ENCODE results near the gene WIF1.

Gene WIF1

DNA sequence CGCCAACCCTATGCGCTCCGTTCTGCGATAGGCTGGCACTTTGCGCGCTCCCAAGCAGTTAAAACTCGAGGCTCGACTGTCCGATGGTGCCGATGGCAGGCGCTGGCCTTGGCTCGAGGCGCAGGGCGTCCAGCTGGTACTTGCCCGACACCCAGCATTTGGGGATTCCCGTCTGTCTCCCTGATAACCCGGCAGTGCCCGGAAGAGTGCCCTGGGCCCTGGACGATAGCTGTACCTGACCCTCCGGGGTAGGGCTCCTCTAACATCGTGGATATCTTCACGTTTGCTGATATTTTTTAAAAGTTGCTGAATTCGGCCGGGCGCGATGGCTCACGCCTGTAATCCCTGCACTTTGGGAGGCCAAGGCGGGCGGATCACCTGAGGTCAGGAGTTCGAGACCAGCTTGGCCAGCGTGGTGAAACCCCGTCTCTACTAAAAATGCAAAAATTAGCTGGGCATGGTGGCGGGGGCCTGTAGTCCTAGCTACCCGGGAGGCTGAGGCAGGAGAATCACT, 908 bp upstream of the WIF1 start:
- DNase-seq, result no peak

DNA sequence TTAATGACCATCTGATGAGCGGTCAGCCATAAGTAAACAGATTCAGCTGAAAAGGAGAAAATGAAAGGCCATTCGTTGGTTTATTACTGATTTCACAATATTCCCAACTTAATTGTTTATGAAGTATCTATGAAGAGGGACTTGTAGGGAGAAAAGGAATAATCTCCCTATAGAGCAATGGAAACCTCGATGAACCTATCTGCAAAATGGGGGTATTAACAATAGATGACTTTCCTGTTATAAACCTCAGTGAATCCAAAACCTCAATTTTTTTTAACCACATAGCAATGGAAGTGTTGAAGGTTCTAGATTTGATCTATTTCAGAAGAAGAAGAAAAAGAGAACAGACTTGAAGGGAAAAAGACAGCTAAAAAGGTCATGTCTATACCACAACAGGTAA, 2.0 kb downstream of the WIF1 start:
- DNase-seq, result no peak

DNA sequence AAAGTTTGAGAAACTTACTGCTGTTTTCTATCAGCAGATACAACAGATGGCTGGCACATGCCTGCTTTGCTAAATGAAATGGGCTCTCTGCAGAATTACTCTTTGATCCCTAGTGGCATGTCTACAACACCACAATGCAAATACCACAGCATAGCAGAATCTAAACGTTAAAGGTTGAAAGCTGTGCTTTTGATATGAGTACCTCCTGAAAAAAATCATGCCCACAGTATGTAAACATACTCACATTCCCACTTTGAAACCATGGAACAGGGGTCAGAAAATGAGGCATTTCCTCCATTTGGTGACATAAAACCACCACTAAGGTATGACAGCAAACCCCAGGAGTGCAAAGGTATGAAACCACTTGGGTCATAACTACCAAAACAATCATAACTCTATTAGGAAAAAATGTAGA, 7.5 kb downstream of the WIF1 start:
- DNase-seq, result no peak

DNA sequence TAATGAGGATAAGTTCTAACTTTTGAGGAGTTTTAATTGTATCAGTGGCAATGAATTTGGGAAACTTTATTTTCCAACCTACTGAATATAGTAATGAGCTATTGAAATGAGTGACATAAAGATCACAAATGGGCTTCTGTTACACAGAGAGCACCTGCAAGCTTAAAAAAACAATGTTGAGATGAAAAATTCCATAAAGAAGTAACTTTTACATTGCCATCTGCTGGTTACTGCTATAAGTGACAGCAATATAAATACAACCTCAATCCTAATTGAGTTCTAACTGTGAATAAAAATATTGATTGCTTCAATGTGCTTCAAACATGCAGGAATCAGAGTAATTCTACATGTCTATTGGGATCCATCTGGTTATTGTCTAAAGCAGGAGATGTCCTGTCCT, 14.2 kb downstream of the WIF1 start:
- no peak for DNase-seq

DNA sequence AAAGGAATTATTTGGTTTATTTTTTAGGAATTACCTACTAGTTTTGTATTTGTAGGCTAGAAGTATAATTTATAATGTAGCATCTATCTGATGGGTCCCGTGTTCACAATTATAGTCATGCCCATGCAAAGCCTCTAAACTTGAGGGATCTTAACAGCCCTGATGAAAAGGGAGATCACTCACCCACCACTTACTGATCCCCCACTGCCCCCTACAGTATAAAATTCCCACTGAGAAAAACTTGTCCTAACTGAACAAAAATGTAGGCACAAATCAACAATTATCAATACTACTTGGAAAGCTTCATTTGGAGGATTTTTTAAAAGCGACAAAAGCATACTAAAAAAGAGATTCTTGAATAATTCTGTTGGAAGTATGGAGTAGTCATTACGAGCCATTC, 21.0 kb downstream of the WIF1 start:
- DNase-seq, result no peak

DNA sequence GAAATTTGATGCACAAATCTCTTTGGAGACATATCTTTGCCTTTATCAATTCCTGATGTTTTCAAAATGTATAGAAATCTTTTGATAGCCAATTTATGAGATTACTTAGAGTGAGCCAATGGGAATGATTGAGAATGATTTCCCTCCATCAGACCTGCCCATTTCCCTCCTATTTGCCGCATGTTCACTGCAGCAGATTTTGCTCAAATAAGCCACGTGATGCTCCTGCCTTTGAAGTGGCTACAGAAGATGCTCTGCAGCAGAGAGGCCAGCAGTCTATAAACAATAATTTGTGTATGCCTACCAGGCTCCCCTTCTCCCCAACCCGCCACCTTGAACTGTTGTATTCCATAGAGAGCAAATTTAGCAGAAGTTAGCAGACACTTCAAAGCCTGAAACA, 21.9 kb downstream of the WIF1 start:
- DNase-seq, result no peak

DNA sequence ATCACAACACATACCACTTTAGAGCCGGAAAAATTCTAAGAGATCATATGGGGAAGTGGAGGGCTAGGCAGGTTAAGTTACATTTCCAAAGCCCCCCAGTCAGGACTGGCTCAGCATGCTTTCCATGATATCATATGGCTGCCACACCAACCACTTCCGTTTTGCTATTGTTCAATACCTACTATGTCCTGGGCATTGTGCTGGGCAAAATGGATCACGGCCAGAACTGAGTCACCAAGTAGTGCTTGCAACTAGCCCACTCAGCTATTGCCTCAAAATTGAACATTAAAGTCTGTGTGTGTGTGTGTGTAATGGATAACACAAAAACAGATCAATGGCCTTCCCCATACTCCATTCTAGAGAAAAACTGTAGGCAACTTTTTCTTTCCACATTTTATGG, 22.7 kb downstream of the WIF1 start:
- DNase-seq, result no peak

DNA sequence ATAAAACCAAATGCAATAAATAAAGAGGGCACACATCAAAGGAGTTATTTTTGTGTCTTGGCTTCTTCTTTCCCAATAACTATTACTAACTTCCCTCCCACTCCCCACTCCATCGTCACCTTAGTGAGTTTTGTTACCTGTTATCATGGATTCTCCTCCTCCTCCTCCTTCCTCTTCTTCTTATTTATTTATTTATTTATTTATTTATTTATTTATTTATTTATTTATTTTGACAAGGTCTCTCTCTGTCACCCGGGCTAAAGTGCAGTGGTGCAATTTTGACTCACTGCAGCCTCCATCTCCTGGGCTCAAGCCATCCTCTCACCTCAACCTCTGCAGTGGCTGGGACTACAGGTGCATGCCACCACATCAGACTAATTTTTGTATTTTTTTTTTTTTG, 26.4 kb downstream of the WIF1 start:
- DNase-seq, result no peak

DNA sequence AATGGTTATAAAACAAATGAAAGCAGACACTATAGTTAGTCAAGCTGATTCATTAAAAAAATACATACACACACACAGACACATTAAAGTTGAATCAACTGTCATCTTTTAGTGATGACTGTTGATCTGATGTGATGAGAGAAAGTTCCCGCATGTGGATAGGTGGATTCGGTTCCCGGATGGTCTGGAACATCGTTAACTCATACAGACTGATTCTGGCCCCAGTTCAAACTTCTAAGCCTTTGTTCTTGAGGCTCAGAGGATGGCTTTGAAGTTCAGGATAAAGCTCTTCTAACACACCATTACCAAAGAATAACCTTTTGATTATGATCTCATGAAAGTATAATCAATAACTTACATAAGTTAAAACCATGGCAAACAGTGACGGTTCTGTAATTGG, 27.5 kb downstream of the WIF1 start:
- DNase-seq, result no peak

DNA sequence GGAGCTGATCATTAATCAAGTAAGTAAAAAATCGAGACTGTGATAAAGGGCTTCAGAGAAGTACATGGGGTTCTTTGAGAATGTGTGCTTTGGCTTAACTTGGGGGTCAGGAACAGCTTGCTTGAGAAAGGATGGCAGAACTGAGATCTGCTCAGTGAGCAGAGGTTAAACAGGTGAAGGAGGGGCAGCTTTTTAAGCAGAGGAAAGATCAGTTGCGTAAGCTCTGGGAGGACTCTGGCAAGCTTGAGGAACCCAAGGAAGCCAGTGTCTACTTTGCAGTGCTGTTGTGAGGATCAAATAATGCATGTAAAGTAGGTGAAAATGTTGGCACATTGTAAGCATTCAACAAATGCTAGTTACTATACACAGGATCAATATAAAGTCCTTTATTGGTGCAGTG, 30.6 kb downstream of the WIF1 start:
- DNase-seq, result no peak

DNA sequence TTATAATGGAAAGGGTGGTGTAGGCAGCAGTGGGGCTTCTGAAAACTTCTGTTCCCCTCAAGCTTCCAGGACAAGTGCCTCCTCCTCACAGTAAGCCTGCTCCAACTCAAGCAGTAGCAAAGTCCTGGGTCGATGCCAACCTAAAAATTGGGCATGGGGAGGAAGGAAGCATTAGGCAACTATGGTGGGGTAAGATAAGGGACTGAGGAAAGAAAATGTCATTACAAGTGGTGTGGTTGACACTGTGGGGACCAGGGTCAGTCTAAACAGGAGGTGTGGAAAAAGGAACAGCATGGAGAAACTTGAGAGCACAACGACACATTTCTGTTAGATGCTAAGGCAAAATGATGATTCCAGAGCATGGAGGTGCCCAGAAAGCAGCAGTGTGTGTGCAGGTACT, 34.9 kb downstream of the WIF1 start:
- no peak for DNase-seq

DNA sequence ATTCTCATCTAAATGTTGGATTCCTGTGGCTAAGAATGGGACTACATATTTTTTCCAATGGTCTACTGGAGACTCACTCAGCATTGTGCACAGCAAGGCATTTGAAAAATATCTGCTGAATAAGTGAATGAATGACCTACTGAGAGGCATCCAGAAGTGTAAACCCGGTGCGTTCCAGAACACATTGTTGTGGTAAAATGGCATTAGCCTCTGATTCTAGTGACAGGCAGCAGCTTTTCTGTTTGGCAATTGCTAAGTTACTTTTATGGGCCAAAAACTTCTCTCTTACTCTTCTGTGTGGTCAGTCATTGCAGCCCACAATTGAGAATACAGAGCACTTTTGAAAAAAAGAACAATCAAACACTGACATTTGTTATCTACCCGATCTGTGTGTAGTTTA, 36.5 kb downstream of the WIF1 start:
- no peak for DNase-seq

DNA sequence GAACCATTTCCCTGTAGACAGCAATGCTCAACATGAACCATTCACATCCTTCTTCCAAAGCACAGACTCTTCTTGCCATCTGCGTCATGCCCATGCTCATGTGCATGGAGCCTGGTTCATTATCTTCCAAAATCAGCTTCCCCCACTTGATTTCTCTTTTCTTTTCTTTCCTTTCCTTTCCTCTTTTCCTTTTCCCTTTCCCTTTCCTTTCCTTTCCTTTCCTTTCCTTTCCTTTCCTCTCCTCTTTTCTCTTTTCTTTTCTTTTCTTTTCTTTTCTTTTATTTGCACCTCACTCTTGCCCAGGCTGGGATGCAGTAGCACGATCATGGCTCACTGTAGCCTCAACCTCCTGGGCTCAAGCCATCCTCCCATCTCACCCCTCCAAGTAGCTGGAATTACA, 37.5 kb downstream of the WIF1 start:
- no peak for DNase-seq

DNA sequence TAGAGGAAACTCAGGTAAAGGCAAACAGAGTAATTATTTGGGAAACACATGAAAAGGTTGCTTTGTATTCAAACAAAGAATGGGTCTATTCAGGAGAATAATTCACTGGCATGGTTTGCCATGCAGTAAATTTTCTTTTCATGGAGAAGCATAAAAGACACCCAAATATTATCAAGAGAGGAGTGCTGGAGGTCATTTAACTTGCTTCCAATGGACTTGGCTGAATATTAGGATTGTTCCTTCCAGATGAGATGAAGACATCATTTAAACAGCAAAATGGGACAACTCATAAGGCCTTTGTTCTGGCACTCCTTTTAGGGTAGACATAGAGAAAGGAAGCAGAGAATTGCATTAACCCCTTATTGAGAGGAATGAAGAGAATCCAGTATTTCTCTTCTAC, 38.7 kb downstream of the WIF1 start:
- DNase-seq, result no peak

DNA sequence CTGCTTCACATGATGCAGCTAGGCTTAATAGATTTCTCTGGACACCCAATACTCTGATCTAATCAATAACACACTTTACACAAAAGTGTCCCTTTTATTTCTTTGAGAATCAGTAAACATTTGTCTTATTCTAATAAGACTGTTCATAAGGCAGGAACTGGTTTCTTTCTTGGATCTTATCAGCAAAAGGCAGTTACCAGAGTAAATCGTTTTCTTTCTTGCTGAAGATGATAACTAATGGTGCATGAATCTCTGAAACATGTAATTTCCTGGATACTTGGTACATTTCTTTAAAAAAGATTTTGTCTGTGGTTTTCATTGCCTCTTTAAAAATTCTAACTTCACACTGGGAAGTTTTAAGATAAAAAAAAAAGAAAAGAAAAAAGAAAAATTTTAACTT, 39.6 kb downstream of the WIF1 start:
- DNase-seq, result no peak

DNA sequence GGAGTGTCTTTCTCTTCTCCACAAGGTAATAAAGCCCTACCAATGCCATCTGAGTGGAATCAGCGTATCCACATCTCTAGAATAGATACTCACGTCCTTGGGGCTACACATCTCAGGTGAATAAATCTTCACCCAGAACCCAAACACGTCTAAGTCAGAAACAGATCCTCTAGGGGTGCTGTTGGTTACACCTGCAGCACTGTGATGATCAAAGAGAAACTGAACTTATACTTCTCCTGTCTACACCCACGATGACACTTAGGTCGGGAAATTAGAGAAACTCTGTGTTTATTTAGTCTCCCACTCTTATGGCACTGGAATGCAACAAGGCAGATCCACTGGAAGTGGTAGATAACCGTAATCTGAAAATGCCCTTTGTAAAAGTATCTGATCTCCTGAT, 46.2 kb downstream of the WIF1 start:
- DNase-seq, result no peak

DNA sequence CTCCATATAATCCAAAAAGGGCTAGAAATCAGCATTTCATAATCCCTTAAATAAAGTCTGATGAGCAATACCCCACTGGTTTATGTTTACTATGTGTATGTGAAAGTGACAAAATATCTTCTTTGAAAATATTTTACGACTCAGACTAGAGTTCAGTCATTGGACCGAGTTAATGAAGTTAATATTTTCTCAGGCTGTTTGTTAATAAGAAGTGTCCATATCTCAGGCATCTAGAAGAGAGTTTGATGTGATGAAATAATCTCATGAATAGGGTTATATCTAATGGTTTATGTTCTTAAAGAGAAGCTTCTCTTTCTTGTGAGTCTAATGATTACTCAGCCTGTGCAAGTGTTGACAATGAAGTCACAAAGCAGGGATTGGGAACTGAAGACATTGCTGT, 51.8 kb downstream of the WIF1 start:
- no peak for DNase-seq

DNA sequence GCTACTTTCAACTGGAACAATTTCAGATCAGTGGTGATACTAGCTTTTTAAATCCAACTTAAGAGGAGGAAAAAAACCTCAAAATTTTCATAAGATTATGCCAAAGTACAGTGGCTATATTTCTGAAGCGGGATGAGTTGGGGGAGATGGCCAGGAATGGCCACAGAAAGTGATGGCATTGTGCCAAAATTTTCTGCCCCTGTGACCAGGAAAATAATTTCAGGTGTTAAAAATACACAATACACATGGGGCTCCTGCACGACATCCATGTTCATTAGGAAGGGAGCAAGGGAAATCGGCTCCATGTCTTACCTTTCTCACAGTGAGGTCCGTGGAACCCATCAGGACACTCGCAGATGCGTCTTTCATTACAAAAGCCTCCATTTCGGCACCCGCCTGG, 53.7 kb downstream of the WIF1 start:
- DNase-seq, result no peak

DNA sequence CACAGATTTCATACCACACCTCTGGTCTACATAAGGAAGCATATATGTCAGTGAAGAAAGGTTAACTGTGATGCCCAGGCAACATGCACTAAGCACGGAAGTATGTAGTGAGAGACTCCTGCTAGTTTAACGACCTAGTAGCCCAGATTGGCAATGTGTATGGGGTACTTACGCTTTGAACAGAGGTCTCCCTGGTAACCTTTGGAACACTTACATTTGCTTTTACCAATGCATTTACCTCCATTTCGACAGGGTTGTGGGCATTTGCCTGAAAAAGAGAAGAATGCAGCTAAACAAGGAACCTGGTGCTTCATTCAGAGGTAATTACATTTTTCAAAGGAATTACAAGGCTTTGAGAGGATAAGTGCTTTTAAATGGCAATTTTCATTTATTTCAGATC, 65.2 kb downstream of the WIF1 start:
- no peak for DNase-seq

DNA sequence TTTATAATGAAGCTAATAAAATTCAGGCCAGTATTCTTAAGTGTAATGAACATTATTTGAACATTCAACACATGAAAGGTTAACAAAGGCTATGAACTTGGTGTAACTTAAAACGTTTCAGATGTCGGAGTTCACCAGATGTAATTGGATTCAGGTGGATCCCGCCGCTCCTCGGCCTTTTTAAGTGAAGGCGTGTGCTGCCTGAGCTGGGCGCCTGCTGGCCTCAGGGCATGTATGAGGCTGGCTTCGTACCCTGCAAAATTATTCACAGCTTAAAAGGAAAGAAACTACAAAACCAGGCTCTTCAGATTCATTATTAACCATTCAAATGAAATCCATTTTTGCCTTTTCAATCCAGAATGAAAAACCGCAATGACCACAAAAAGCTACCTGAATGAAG, 69.9 kb downstream of the WIF1 start:
- no peak for DNase-seq

DNA sequence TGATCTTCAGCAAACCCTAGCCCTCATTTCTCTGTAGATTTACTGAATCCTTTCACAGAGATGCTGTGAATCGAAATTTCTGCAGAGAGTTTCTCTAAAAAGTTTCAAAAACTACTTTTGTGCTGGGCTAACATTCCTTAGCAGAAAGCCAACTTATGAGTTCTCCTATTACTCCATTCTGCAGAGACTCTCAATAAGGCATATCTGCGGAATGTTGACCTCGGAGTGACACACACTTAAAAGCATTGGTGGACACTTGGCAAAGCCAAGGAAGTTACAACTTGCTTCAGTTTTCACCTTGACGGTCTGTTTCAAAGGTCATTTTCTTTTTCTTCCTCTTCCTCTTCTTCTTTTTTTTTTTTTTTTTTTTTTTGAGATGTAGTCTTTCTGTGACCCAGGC, 75.8 kb downstream of the WIF1 start:
- DNase-seq, result no peak

DNA sequence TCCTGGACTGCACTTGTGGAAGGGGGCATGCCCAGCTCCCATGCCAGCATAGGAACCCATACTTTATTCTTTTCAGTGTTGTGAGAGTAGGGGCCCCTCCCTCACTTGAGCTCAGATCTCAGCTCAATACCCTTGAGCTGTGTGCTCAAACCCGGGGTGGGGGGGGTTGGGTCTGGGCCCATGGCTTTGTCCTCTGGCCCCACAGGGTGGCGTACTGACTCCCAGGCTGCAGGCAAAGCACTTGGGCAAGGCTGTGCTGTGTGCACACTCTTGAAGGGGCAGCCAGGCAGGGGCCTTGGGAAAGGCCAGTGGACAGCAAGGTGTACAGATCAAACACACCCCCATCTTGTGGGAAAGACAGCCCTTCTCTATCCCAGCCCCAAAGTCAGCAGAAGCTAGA, 81.8 kb downstream of the WIF1 start:
- no peak for DNase-seq

DNA sequence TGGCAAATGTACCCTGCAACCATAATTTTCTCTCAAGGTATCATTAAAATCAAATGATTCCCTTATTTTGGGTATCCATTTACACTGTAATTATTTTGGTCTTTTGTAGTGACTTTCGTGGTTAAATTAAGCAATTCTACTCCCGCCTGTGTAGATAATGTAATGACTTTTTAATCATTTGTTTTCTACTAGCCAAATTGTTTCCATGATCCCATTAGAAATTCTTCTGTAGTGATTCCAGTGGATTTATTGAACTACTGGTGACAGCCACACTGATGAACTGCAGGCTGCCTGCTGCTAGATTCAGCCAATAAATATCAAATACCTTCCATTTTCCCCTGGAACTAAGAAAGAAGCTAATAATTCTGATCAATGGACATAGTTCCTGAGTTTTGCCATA, 96.0 kb downstream of the WIF1 start:
- DNase-seq, result no peak

DNA sequence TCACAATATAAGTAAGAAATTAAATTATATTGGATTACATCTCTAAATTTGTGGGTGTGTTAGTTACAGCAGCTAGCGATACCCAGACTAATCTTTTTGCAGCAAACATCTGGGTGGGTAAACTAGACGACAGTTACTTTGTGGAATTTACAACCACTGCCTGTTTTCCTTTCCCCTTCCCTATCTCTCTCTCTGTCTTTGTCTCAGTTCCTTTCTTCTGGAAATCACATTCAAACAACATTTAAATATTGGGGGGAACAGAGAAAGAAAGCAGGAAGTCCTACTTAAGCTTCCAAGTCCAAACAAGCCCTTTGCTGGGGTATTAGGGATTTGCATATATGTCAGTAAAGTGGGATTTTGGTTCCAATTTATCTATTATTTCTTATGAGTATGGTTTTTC, 97.6 kb downstream of the WIF1 start:
- DNase-seq, result no peak

DNA sequence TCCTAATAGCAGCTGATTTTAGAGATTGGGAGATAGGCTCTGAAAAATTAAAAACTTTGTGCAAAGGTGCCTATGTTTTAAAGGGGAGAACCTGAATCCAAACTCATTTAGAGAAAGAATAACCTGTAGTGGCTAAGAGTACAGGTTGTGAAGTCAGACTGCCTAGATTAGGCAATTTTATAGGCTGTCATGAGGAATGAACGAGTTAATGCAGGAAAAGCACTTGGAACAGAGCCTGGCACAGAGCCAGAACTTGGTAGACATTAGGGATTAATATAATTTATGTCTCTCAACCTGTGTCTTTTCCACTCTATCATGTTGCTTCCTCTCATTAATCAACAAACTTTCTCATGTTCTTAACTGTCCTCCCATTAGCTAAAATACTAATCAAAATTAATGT, 98.1 kb downstream of the WIF1 start:
- DNase-seq, result no peak

DNA sequence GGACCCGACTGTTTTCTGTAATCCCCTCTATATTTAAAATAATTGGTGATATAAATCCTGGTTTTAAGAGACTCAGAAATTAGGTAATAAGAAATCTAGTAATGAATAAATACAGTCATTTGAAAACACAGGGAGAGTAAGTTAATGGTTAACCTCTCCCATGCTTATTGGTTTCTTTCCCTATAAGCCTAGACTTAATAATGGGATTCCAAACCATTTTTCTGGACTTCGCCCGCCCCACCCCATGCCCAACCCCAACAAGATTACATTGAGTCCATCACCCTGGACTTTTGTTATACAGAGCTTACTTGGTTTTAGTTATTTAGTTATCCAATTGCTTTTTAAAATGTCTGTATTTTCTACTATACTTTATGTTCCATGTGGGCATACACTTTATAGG, 98.7 kb downstream of the WIF1 start:
- DNase-seq, result no peak

Measured in stimulated activated CD4-positive, alpha-beta T cell treated with anti-CD3 and anti-CD28 coated beads, Interleukin-2, amount 100 ng/mL, for 24 hours (primary cell).